ENCODE data around the gene NMT1. TPM values are rescaled to one million over a fixed set of nuclear protein-coding genes. Genes with fewer than 3 reads are reported as not detected.

The NMT1 gene
- total RNA-seq, 1 experiment from 2014 or later, result 89.7 TPM

DNA sequence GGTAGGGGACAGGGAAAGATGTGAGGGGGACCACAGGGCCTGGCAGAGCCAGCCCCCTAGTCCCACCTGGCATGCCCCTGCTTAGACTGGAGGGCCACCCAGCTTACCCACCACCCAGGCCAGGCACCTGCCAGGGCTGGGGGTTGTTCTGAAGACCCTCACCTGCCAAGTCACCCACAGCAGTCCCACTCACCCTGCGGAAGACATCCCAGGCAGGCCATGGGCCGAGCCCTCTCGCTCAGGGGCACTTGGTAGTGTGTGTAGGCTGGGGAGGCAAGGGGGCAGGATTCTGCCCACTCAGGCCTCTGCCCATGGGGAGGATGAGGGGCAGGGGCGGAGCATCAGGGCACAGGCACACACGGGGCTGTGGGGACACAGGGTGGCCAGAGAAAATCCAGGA, 67.2 kb downstream of the NMT1 start:
- no peak for TF ChIP-seq CTCF (IDR thresholded peaks at IDR 0.05; ENCODE audit: unreplicated experiment)
- peak overlapping the region; percentile 47 for H3K27ac Mint-ChIP-seq (ENCODE audit: low read depth, unreplicated experiment)
- no peaks in the 10 kb centered on the region for H3K27me3 Mint-ChIP-seq (ENCODE audit: insufficient read depth, unreplicated experiment)
- POLR2A ChIA-PET, result interaction anchor here (1.0 to 3.5 kb wide), 9 partner anchors 10 to 81 kb away, joined by 4 to 14 read pairs (median 10); partner anchors contain the start of genes HEXIM1, HEXIM2 and NMT1
- CTCF ChIA-PET, result interaction anchor here (0.6 to 1.8 kb wide), 4 partner anchors 29 to 165 kb away, joined by 4 to 12 read pairs (median 5); no protein-coding TSS in a partner anchor
- H3K36me3 Mint-ChIP-seq (ENCODE audit: insufficient read depth, unreplicated experiment), result peaks cover 12% of the 10 kb centered on the region
- peak overlapping the region; percentile 63 for H3K4me3 Mint-ChIP-seq (ENCODE audit: unreplicated experiment)
- intact Hi-C loops (cut with micrococcal nuclease), result no loop called here
- no peaks in the 10 kb centered on the region for H3K9me3 Mint-ChIP-seq (ENCODE audit: unreplicated experiment)
- DNase-seq (ENCODE audit: unreplicated experiment), result no peak
- H3K4me1 Mint-ChIP-seq (ENCODE audit: insufficient read depth, unreplicated experiment), result peaks cover 45% of the 10 kb centered on the region
- no TSS peak for BruUV-seq (replicated peaks)

- no peaks in the 10 kb centered on the region for H3K9me3 Mint-ChIP-seq (ENCODE audit: unreplicated experiment)
- ChIA-PET CTCF (interaction anchor here (0.6 to 1.6 kb wide), 5 partner anchors 19 to 68 kb away, joined by 3 to 12 read pairs (median 5); partner anchors contain the start of gene HEXIM1), POLR2A (interaction anchor here (1.0 to 3.5 kb wide), 8 partner anchors 11 to 80 kb away, joined by 3 to 10 read pairs (median 6); partner anchors contain the start of gene NMT1)
- BruUV-seq (replicated peaks), result no TSS peak
- no peak overlapping the region for H3K27ac Mint-ChIP-seq (ENCODE audit: low read depth, unreplicated experiment)
- intact Hi-C loops (cut with micrococcal nuclease), result no loop called here
- no peak for DNase-seq (ENCODE audit: unreplicated experiment)
- peaks cover 42% of the 10 kb centered on the region for H3K4me1 Mint-ChIP-seq (ENCODE audit: insufficient read depth, unreplicated experiment)
- H3K4me3 Mint-ChIP-seq (ENCODE audit: unreplicated experiment), result peak overlapping the region; percentile 23
- no peak for TF ChIP-seq CTCF (IDR thresholded peaks at IDR 0.05; ENCODE audit: unreplicated experiment)
- peaks cover 10% of the 10 kb centered on the region for H3K36me3 Mint-ChIP-seq (ENCODE audit: insufficient read depth, unreplicated experiment)
- H3K27me3 Mint-ChIP-seq (ENCODE audit: insufficient read depth, unreplicated experiment), result no peaks in the 10 kb centered on the region
These were observed 67.9 kb downstream of the NMT1 start for GRCh38 chr17:45128989-45129388.

GRCh38 chr17:45129426-45129939, 68.4 kb downstream of the NMT1 start:
- no peak for DNase-seq (ENCODE audit: unreplicated experiment)
- intact Hi-C loops (cut with micrococcal nuclease), result no loop called here
- H3K4me3 Mint-ChIP-seq (ENCODE audit: unreplicated experiment), result peak overlapping the region; percentile 23
- no peak for TF ChIP-seq CTCF (IDR thresholded peaks at IDR 0.05; ENCODE audit: unreplicated experiment)
- peaks cover 10% of the 10 kb centered on the region for H3K36me3 Mint-ChIP-seq (ENCODE audit: insufficient read depth, unreplicated experiment)
- ChIA-PET POLR2A (interaction anchor here (0.5 to 3.5 kb wide), 11 partner anchors 12 to 230 kb away, joined by 3 to 10 read pairs (median 4); partner anchors contain the start of genes HEXIM2 and NMT1), CTCF (interaction anchor here (0.6 to 1.6 kb wide), 8 partner anchors 10 to 109 kb away, joined by 3 to 12 read pairs (median 4); no protein-coding TSS in a partner anchor)
- H3K27ac Mint-ChIP-seq (ENCODE audit: low read depth, unreplicated experiment), result peak overlapping the region; percentile 80
- no peaks in the 10 kb centered on the region for H3K9me3 Mint-ChIP-seq (ENCODE audit: unreplicated experiment)
- peaks cover 37% of the 10 kb centered on the region for H3K4me1 Mint-ChIP-seq (ENCODE audit: insufficient read depth, unreplicated experiment)
- H3K27me3 Mint-ChIP-seq (ENCODE audit: insufficient read depth, unreplicated experiment), result no peaks in the 10 kb centered on the region
- BruUV-seq (replicated peaks), result no TSS peak

- Mint-ChIP-seq H3K9me3 (ENCODE audit: unreplicated experiment) (no peaks in the 10 kb centered on the region), H3K27ac (ENCODE audit: low read depth, unreplicated experiment) (peak overlapping the region; percentile 80), H3K27me3 (ENCODE audit: insufficient read depth, unreplicated experiment) (no peaks in the 10 kb centered on the region), H3K4me1 (ENCODE audit: insufficient read depth, unreplicated experiment) (peaks cover 38% of the 10 kb centered on the region), H3K4me3 (ENCODE audit: unreplicated experiment) (peak overlapping the region; percentile 80), H3K36me3 (ENCODE audit: insufficient read depth, unreplicated experiment) (peaks cover 5% of the 10 kb centered on the region)
- no TSS peak for BruUV-seq (replicated peaks)
- no peak for DNase-seq (ENCODE audit: unreplicated experiment)
- ChIA-PET POLR2A (interaction anchor here (0.5 to 1.5 kb wide), 11 partner anchors 18 to 230 kb away, joined by 3 to 6 read pairs (median 4); partner anchors contain the start of genes HEXIM1 and HEXIM2), CTCF (interaction anchor here (0.6 to 2.2 kb wide), 13 partner anchors 11 to 210 kb away, joined by 3 to 17 read pairs (median 3); no protein-coding TSS in a partner anchor)
- TF ChIP-seq CTCF (IDR thresholded peaks at IDR 0.05; ENCODE audit: unreplicated experiment), result no peak
- intact Hi-C loops (cut with micrococcal nuclease), result loop anchor here (5.0 kb wide), 1 partner anchor 213 kb away; the partner anchor contains the start of gene GFAP
These were observed 69.0 kb downstream of the NMT1 start for GRCh38 chr17:45129940-45130680.
